GM21529 (cell line): ENCODE data around the gene IQSEC2.

Experiments used
- ATAC-seq: cut with Tn5 transposase; IDR thresholded peaks from one replicate; pipeline ENCODE4 v1.9.1; 2021; ENCODE audit not compliant: unreplicated experiment

Gene IQSEC2

GRCh38 chrX:53249408-53250042 is 31.9 kb downstream of the IQSEC2 start:
- no peak for ATAC-seq

GRCh38 chrX:53247928-53248327 is 33.5 kb downstream of the IQSEC2 start:
- ATAC-seq = no peak

DNA sequence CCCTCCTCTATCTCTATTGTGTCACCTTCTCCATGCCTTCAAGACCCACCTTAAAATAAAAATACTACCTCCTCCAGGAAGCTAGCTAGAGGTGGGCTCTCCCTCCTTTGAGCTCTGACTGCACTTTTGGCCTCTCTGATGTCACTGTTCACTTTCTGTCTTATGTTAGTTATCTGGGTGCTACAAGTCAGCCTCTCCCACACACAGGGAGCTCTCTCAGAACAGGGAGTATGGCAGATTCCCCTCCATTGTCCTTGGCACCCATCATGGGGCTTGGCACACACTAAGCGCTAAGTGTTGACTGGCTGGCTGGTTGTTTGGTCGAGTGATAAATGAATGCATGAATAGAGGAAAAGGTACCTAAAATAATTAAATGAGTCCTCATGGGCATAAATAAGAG is 35.2 kb downstream of the IQSEC2 start:
- ATAC-seq = no peak

- no peak for ATAC-seq
Measured at GRCh38 chrX:53244610-53245009, 36.8 kb downstream of the IQSEC2 start.

DNA sequence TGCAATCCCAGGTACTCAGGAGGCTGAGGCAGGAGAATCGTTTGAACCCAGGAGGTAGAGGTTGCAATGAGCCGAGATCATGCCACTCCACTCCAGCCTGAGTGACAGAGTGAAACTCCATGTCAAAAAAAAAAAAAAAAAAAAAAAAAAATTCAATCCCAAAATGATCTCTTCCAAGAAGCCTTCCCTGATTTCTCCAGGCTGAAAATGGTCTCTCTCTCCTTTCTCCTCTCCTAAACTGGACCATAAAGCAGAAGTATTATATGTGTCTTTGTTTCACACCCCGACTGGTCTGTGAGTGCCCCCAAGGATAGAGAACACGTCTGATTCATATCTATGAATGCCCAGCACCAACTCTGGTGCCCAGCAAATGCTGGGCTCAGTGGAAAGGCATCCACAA is 39.1 kb downstream of the IQSEC2 start:
- ATAC-seq = no peak

DNA sequence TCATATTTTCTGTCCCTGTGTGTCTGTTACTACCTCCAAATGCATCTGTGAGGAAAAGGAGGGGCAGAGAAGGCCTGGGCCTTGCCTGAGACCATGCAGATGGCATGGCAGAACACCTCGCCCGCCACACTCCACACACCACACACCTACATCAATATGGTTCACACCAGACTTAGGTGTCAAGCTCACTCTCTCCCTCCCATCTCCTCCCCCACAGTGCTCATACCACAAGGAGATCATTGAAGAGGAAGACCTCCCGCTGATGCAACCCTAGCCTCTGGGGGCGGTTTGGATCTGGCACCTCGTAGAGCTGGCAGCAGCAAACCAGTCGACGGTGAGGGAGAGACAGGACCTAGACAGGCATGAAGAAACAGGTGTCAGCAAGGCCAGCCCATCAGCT is 39.8 kb downstream of the IQSEC2 start:
- no peak for ATAC-seq

DNA sequence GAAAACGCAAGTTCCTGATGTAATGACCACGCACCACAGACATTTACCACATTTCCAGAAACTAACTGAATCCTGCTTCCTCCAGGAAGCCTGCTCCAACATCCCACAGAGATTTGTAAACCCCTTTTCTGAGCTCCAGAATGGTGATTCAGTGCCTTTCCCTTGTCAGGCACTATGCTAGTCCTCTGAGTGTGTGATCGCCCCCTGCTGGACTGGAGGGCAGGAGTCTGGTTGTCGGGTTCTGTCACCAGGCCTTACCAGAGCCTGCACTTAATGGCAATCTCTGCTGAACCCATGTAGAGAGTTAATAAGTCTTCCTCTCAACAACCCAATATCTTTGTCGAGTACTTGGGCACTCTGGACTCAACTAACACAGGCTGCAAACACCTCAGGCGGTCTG is 41.9 kb downstream of the IQSEC2 start:
- ATAC-seq = no peak

DNA sequence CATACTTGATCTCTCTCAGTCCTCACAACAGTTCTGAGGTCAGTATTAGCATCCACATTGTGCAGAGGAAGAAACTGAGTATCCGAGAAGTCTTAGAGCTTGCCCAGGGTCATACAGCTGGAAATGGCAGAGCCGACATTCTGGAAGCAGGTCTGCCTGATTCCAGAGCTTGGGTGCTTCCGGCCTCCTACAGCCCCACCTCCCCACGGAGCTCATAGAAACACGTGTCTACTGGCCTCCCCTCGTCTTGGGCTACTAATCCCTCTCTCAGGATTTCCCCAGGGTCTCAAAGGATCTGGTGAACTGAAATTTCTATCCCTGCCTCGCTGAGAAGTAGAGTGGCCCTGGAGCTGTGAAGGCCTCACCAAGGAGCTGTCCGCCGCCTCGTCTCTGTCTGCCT is 44.3 kb downstream of the IQSEC2 start:
- no peak for ATAC-seq

- ATAC-seq = no peak
Measured at GRCh38 chrX:53236025-53236679, 45.2 kb downstream of the IQSEC2 start.

- ATAC-seq = no peak
Measured at GRCh38 chrX:53235566-53235965, 45.8 kb downstream of the IQSEC2 start.

GRCh38 chrX:53234484-53234883 is 46.9 kb downstream of the IQSEC2 start:
- ATAC-seq = no peak

GRCh38 chrX:53233536-53233935 is 47.8 kb downstream of the IQSEC2 start:
- no peak for ATAC-seq

GRCh38 chrX:53230116-53230515 is 51.3 kb downstream of the IQSEC2 start:
- ATAC-seq = no peak

GRCh38 chrX:53227224-53227765 is 54.1 kb downstream of the IQSEC2 start:
- no peak for ATAC-seq

DNA sequence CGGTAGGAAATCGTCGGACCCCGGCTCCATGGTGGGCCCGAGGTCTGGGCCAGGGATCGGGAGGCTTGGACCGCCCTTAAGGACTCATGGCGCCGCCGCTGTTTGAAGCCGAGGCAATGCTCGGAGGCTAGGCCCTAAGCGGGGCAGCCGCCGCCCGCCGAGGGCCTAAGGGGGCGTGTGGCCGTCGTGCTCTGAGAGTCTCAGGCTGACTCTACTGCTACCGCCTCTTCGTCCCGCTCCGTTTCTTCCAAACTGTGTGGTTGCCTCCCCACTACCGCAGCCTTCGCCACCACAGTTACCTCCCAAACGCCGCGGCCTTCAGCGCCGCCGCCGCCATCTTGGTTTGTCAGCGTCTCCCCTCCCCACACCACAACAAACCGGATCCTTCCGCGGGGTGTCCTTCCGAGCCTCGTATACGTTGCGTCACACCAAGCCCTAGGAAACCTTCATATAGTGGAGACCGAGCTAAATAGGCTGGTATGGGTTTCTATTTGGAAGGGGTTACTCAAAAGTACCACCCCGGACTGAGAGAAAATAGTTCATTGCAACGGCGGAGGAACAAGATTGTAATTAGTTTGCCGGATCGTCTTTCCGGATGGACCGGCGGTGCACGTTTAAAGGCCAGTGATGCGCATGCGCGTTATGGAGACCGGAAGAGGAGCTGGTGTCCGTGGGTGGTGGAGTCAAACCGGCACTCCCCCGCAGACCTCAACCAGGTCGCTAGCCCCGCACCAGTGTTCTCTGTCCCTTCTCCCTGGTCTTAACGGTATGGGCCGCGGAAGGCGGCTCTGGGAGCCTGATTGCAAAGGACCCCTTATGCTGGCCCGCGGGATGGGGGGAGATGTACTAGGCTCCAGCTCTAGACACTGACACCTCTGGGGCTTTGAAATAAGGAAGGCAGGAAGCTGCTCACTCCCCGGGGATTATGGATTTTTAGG is 56.3 kb downstream of the IQSEC2 start, which contains the start of gene KDM5C:
Gene KDM5C (minus strand): TSS at position 348 of the 938 bp plus-strand sequence. CDS start 318 bp downstream, at position 30.
- peak; percentile 80 for ATAC-seq

GRCh38 chrX:53223955-53224859 is 57.2 kb downstream of the IQSEC2 start:
- ATAC-seq = peak; percentile 6

- no peak for ATAC-seq
Measured at GRCh38 chrX:53223068-53223693, 58.2 kb downstream of the IQSEC2 start.
